ENCODE measurements around the gene MICAL2.

The MICAL2 gene

DNA sequence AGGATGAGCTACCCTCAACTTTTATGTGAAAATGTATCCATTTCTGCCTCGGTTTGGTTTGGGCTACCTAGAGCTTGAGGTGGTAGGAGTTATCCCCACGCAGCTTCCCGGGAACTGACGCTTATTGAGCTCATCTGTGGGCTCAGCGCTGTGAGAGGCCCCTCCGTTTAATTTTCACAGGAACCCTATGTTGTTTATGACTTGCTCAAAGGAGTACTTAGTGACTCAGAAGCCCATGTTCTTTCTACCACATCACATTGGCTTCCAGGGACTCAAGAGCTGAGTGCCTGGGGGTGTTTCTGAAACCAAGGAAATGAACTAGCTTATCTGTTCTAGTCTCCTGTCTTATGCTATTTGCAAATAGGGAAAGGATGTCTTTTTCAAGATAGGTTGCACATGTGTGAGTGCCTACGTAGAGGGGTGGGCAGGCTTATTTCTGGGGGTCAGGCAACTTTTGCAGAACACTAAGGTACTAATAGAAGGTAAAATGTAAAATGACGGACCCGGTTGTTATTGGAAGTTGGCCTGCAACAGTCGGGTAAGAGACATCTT is 40.5 kb downstream of the MICAL2 start:
- no peak overlapping the region for H3K27ac ChIP-seq
- TF ChIP-seq ZFX (IDR thresholded peaks at IDR 0.05; ENCODE audit: borderline replicate concordance) (no peak), CTCF (IDR thresholded peaks at IDR 0.05) (no peak)

DNA sequence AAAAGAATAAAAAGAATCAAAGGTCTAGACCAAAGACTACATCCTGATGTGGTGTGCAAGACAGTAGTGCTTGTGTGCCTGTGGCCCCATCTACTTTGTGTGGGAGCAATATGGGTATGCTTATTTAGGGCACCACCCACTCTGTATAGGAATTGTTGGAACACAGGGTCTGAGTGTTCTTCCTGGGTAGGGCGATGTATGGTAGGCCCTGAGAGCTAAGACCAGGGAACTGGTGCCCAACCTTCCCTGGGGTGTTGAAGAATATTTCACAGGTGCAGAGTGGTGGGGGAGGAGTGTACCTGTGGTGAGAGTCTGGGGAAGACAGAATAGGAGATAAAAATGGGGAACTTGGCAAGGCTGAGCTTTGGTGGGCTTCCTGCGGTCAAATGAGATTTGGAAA is 41.9 kb downstream of the MICAL2 start:
- H3K27ac ChIP-seq, result no peak overlapping the region

GRCh38 chr11:12154871-12155668 is 44.7 kb downstream of the MICAL2 start:
- TF ChIP-seq CTCF (IDR thresholded peaks at IDR 0.05), result no peak
- no peak for TF ChIP-seq ZFX (IDR thresholded peaks at IDR 0.05; ENCODE audit: borderline replicate concordance)
- H3K27ac ChIP-seq, result no peak overlapping the region

More for the DNA sequence above, 41.9 kb downstream of the MICAL2 start:
- no peak for TF ChIP-seq CTCF (IDR thresholded peaks at IDR 0.05)
- no peak for TF ChIP-seq ZFX (IDR thresholded peaks at IDR 0.05; ENCODE audit: borderline replicate concordance)

- no peak overlapping the region for H3K27ac ChIP-seq
- TF ChIP-seq ZFX (IDR thresholded peaks at IDR 0.05; ENCODE audit: borderline replicate concordance) (no peak), CTCF (IDR thresholded peaks at IDR 0.05) (no peak)
Observed at GRCh38 chr11:12155696-12156095, 45.3 kb downstream of the MICAL2 start.

DNA sequence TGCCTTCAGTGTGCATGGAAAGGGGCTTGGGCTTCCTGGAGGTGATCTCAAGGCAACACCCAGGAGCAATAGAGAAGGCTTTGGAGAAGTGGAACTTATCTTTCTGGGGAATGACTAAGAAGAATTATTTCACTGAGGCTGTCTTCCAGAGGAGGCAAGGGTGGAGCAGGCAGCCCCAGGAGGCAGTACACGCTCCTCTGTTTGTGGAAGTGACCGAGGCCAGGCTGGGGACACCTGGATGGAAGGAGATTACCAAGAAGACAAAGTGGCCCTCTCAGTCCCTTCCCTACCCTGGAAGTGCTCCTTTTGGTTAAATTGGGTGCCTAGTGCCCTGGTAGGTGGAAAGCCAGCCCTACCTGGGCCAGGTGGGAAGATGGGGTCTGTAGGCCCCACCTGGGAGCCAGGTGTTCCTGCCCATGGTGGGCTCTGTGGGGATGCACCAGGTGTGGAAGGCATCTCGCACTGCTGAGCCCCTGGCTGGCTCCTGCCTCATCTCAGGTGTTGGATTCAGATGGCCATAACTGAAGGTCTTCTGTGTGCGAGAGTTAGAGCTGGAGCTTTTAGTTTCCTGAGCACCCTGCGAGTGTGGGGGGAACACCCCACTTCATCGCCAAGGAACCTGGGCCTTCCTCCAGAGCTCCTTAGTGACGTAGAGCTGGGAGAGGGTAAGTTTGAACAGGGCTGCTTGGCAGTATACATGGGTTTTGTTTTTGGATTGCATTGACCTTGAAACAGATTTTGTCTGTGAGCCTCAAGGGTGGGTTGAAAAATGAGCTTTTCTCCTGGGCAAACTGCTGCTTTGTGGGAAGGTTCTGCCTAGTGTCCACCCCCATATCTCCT is 46.1 kb downstream of the MICAL2 start:
- TF ChIP-seq ZFX (IDR thresholded peaks at IDR 0.05; ENCODE audit: borderline replicate concordance) (no peak), CTCF (IDR thresholded peaks at IDR 0.05) (no peak)
- no peak overlapping the region for H3K27ac ChIP-seq

GRCh38 chr11:12157241-12157661 is 46.9 kb downstream of the MICAL2 start:
- TF ChIP-seq CTCF (IDR thresholded peaks at IDR 0.05) (no peak), ZFX (IDR thresholded peaks at IDR 0.05; ENCODE audit: borderline replicate concordance) (no peak)
- H3K27ac ChIP-seq, result no peak overlapping the region

Measured in 22Rv1 (cell line).